T-helper 2 cell treated with Interferon-gamma antibody and Interleukin-4, amounts not matched to agents 5 μg/mL and 100 μg/mL, for 36 hours (primary cell): ENCODE results near the gene MYO15B.
"Not testable (repeated sequence)": the region's sequence is repeated elsewhere in the genome, so short reads cannot be mapped to it uniquely, and the experiment has no call there.

ENCODE experiments used
- DNase-seq: peaks from one replicate; pipeline ENCODE4 v3.0.0; 2021; ENCODE audit warnings: low spot score
- H3K27ac Mint-ChIP-seq: one replicate; pipeline ENCODE4 v1.8.0; 2021; ENCODE audit warnings: mild to moderate bottlenecking, mixed read lengths
- H3K27me3 Mint-ChIP-seq: one replicate; pipeline ENCODE4 v1.8.0; 2021; ENCODE audit warnings: low read depth, mixed read lengths
- H3K36me3 Mint-ChIP-seq: one replicate; pipeline ENCODE4 v1.8.0; 2021; ENCODE audit warnings: low read depth, mixed read lengths
- H3K4me1 Mint-ChIP-seq: one replicate; pipeline ENCODE4 v1.8.0; 2021; ENCODE audit warnings: low read depth, mixed read lengths
- H3K4me3 Mint-ChIP-seq: one replicate; pipeline ENCODE4 v1.8.0; 2022; ENCODE audit warnings: mild to moderate bottlenecking, moderate library complexity, mixed read lengths
- H3K9me3 Mint-ChIP-seq: one replicate; pipeline ENCODE4 v1.8.0; 2021; ENCODE audit warnings: mixed read lengths

The MYO15B gene

GRCh38 chr17:75575728-75576127, 11.9 kb upstream of the MYO15B start:
- Mint-ChIP-seq H3K4me1 (peaks cover 5% of the 10 kb centered on the region), H3K4me3 (no peak overlapping the region), H3K36me3 (no peaks in the 10 kb centered on the region), H3K27ac (no peak overlapping the region), H3K27me3 (peaks cover 4% of the 10 kb centered on the region), H3K9me3 (no peaks in the 10 kb centered on the region)
- DNase-seq, result no peak

GRCh38 chr17:75576661-75577060, 10.9 kb upstream of the MYO15B start:
- Mint-ChIP-seq H3K4me3 (no peak overlapping the region), H3K36me3 (peaks cover 2% of the 10 kb centered on the region), H3K27ac (no peak overlapping the region), H3K9me3 (no peaks in the 10 kb centered on the region), H3K4me1 (peaks cover 8% of the 10 kb centered on the region), H3K27me3 (peaks cover 12% of the 10 kb centered on the region)
- no peak for DNase-seq

- not testable (repeated sequence) for H3K9me3 Mint-ChIP-seq, H3K4me1 Mint-ChIP-seq, H3K27ac Mint-ChIP-seq, H3K36me3 Mint-ChIP-seq
- H3K4me3 Mint-ChIP-seq, result peak overlapping the region; percentile 77
- peak; percentile 40 for DNase-seq
- peaks cover 24% of the 10 kb centered on the region for H3K27me3 Mint-ChIP-seq
Measured at GRCh38 chr17:75581121-75581725, 6.4 kb upstream of the MYO15B start.

GRCh38 chr17:75583197-75583596, 4.4 kb upstream of the MYO15B start:
- not testable (repeated sequence) for H3K36me3 Mint-ChIP-seq, H3K4me3 Mint-ChIP-seq, DNase-seq, H3K4me1 Mint-ChIP-seq, H3K9me3 Mint-ChIP-seq, H3K27ac Mint-ChIP-seq
- H3K27me3 Mint-ChIP-seq, result peaks cover 37% of the 10 kb centered on the region

GRCh38 chr17:75584849-75585175, 2.8 kb upstream of the MYO15B start:
- no peak overlapping the region for H3K27ac Mint-ChIP-seq
- peaks cover 9% of the 10 kb centered on the region for H3K4me1 Mint-ChIP-seq
- no peaks in the 10 kb centered on the region for H3K9me3 Mint-ChIP-seq
- no peak overlapping the region for H3K4me3 Mint-ChIP-seq
- H3K27me3 Mint-ChIP-seq, result peaks cover 33% of the 10 kb centered on the region
- no peak for DNase-seq
- peaks cover 2% of the 10 kb centered on the region for H3K36me3 Mint-ChIP-seq

- H3K4me1 Mint-ChIP-seq, result peaks cover 3% of the 10 kb centered on the region
- DNase-seq, result no peak
- H3K9me3 Mint-ChIP-seq, result no peaks in the 10 kb centered on the region
- peaks cover 24% of the 10 kb centered on the region for H3K27me3 Mint-ChIP-seq
- H3K36me3 Mint-ChIP-seq, result no peaks in the 10 kb centered on the region
- H3K4me3 Mint-ChIP-seq, result peak overlapping the region; percentile 46
- H3K27ac Mint-ChIP-seq, result no peak overlapping the region
Measured at GRCh38 chr17:75588596-75589011, 1.0 kb downstream of the MYO15B start.

- H3K27ac Mint-ChIP-seq, result peak overlapping the region; percentile 67
- H3K9me3 Mint-ChIP-seq, result no peaks in the 10 kb centered on the region
- peak; percentile 84 for DNase-seq
- H3K27me3 Mint-ChIP-seq, result peaks cover 24% of the 10 kb centered on the region
- H3K4me1 Mint-ChIP-seq, result peaks cover 3% of the 10 kb centered on the region
- peak overlapping the region; percentile 75 for H3K4me3 Mint-ChIP-seq
- H3K36me3 Mint-ChIP-seq, result no peaks in the 10 kb centered on the region
Measured at GRCh38 chr17:75589012-75589918, 1.7 kb downstream of the MYO15B start.

- Mint-ChIP-seq H3K27ac (no peak overlapping the region), H3K27me3 (peaks cover 24% of the 10 kb centered on the region), H3K4me3 (peak overlapping the region; percentile 15), H3K9me3 (no peaks in the 10 kb centered on the region), H3K4me1 (peaks cover 3% of the 10 kb centered on the region), H3K36me3 (no peaks in the 10 kb centered on the region)
- no peak for DNase-seq
Measured at GRCh38 chr17:75589919-75590303, 2.3 kb downstream of the MYO15B start.

GRCh38 chr17:75590314-75590761, 2.7 kb downstream of the MYO15B start:
- Mint-ChIP-seq H3K36me3 (no peaks in the 10 kb centered on the region), H3K9me3 (no peaks in the 10 kb centered on the region), H3K27me3 (peaks cover 20% of the 10 kb centered on the region), H3K4me1 (peaks cover 3% of the 10 kb centered on the region), H3K27ac (peak overlapping the region; percentile 8), H3K4me3 (peak overlapping the region; percentile 15)
- DNase-seq, result no peak

GRCh38 chr17:75590849-75591721, 3.5 kb downstream of the MYO15B start:
- Mint-ChIP-seq H3K4me1 (peaks cover 3% of the 10 kb centered on the region), H3K9me3 (no peaks in the 10 kb centered on the region), H3K36me3 (no peaks in the 10 kb centered on the region), H3K4me3 (peak overlapping the region; percentile 21), H3K27me3 (peaks cover 14% of the 10 kb centered on the region), H3K27ac (peak overlapping the region; percentile 38)
- no peak for DNase-seq

- peaks cover 3% of the 10 kb centered on the region for H3K4me1 Mint-ChIP-seq
- H3K36me3 Mint-ChIP-seq, result no peaks in the 10 kb centered on the region
- no peak overlapping the region for H3K27ac Mint-ChIP-seq
Measured at GRCh38 chr17:75591722-75592302, 4.2 kb downstream of the MYO15B start.

GRCh38 chr17:75592348-75593020, 4.9 kb downstream of the MYO15B start:
- no peak overlapping the region for H3K27ac Mint-ChIP-seq
- H3K4me3 Mint-ChIP-seq, result no peak overlapping the region
- H3K9me3 Mint-ChIP-seq, result no peaks in the 10 kb centered on the region
- H3K27me3 Mint-ChIP-seq, result peaks cover under 1% of the 10 kb centered on the region
- no peaks in the 10 kb centered on the region for H3K36me3 Mint-ChIP-seq
- DNase-seq, result no peak
- peaks cover 3% of the 10 kb centered on the region for H3K4me1 Mint-ChIP-seq

More at GRCh38 chr17:75591722-75592302, 4.2 kb downstream of the MYO15B start:
- Mint-ChIP-seq H3K27me3 (peaks cover 7% of the 10 kb centered on the region), H3K9me3 (no peaks in the 10 kb centered on the region), H3K4me3 (no peak overlapping the region)
- no peak for DNase-seq

GRCh38 chr17:75593430-75593829, 5.8 kb downstream of the MYO15B start:
- not testable (repeated sequence) for H3K27ac Mint-ChIP-seq

More at GRCh38 chr17:75593430-75593829, 5.8 kb downstream of the MYO15B start:
- H3K36me3 Mint-ChIP-seq, H3K9me3 Mint-ChIP-seq, H3K4me1 Mint-ChIP-seq, H3K4me3 Mint-ChIP-seq, H3K27me3 Mint-ChIP-seq, DNase-seq: not testable (repeated sequence)
